ENCODE data around the gene BHLHE40.

Gene BHLHE40

GRCh38 chr3:4949659-4950058, 29.6 kb upstream of the BHLHE40 start:
- no peak overlapping the region for H3K4me3 ChIP-seq
- TF ChIP-seq, protein P1, sequence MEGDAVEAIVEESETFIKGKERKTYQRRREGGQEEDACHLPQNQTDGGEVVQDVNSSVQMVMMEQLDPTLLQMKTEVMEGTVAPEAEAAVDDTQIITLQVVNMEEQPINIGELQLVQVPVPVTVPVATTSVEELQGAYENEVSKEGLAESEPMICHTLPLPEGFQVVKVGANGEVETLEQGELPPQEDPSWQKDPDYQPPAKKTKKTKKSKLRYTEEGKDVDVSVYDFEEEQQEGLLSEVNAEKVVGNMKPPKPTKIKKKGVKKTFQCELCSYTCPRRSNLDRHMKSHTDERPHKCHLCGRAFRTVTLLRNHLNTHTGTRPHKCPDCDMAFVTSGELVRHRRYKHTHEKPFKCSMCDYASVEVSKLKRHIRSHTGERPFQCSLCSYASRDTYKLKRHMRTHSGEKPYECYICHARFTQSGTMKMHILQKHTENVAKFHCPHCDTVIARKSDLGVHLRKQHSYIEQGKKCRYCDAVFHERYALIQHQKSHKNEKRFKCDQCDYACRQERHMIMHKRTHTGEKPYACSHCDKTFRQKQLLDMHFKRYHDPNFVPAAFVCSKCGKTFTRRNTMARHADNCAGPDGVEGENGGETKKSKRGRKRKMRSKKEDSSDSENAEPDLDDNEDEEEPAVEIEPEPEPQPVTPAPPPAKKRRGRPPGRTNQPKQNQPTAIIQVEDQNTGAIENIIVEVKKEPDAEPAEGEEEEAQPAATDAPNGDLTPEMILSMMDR (IDR thresholded peaks at IDR 0.05), result no peak
- no peak for DNase-seq (ENCODE audit: low spot score)
- peak overlapping the region in 1 of 2 donors; percentile 31 for H3K27ac ChIP-seq

DNA sequence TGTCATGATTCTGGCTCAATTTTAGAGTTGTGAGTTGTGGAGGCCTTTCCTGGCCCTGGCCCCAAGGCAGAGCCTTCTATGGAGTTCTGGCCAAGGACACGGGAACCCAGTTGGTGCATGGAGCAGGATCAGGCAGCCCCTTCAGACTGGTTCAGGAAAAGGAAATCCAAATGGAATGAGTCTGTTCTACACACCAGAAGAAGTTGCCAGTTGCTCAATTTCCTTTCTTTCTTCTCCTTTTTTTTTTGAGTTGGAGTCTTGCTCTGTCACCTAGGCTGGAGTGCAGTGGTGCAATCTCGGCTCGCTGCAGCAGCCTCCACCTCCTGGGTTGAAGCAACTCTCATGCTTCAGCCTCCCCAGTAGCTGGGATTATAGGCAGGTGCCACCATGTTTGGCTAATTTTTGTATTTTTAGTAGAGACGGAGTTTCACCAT, 28.9 kb upstream of the BHLHE40 start:
- Histone ChIP-seq H3K27ac (peak overlapping the region in 1 of 2 donors; percentile 31), H3K4me3 (no peak overlapping the region)
- no peak for DNase-seq (ENCODE audit: low spot score)
- TF ChIP-seq, protein P1 (IDR thresholded peaks at IDR 0.05), result no peak

DNA sequence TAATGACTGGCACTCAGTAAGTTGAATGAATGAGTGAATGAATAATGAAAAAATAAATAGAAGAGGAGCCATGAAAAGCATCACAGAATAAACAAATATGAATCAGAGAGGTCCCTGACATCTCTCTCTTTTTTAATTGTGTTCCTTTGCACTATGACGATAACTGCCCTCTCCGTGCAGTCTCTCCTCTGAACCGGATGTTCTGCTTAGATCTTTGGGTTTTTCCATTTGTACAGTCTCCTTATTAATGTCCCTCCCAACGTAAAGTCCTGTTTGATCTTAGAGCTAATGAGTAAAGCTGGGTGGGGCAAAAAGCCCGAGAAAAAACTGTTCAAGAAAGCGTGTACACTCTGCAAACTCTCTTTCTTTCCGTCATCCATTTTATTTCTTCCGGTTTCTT, 28.3 kb upstream of the BHLHE40 start:
- TF ChIP-seq, protein P1 (IDR thresholded peaks at IDR 0.05), result no peak
- Histone ChIP-seq H3K27ac (no peak overlapping the region), H3K4me3 (no peak overlapping the region)
- no peak for DNase-seq (ENCODE audit: low spot score)

GRCh38 chr3:4953119-4953518, 26.1 kb upstream of the BHLHE40 start:
- H3K27ac ChIP-seq, result no peak overlapping the region
- TF ChIP-seq, protein P1 (IDR thresholded peaks at IDR 0.05), result no peak
- H3K4me3 ChIP-seq, result no peak overlapping the region
- DNase-seq (ENCODE audit: low spot score), result no peak

DNA sequence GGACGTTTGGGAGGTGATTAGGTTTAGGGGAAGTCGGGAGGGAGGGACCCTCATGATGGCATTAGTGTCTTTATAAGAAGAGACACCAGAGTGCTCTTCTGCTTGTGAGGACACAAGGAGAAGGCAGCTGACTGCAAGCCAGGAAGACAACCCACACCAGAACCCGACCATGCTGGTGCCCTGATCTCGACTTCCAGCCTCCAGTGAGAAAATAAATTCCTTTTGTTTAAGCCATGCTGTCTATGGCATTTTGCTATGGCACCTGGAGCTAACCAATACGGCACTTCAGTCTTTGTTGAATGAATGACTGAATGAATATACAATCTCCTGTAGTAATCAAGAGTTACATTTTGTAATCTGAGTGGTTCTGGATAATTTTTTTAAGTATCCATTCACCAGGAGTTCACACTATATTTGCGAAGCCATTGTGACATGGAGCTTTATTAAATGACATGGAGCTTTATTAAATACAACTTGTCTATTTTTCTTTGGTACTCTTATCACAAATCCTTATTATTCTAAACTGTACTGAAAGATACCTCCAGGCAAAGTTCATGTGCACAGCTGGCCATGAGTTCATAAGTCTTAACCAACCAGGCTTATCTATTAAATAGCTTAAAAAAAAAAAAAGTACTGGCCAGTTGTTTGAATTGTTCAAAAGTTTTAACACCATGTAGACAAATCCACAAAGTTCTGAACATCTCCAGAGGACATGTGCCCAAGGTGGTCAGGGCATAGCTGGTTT, 24.8 kb upstream of the BHLHE40 start:
- Histone ChIP-seq H3K27ac (no peak overlapping the region), H3K4me3 (no peak overlapping the region)
- TF ChIP-seq, protein P1 (IDR thresholded peaks at IDR 0.05), result no peak
- DNase-seq (ENCODE audit: low spot score), result no peak

DNA sequence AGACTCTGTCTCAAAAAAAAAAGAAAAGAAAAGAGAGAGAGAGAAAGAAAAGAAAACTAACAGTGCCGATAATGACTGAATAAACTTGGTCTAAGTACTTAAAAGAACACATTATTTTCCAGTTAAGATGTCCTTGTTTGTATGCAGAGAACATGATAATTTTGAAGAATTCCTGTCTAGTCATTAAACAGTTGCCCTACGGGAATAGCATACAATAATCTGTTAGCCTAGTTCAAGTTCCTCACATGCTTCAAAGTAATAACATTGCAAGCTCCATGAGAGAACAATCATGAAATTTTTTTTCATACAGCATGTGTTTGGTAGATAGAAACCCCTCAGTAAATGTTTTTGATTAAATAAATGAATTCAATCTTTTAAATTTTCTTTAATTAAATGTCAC, 23.1 kb upstream of the BHLHE40 start:
- Histone ChIP-seq H3K4me3 (no peak overlapping the region), H3K27ac (no peak overlapping the region)
- TF ChIP-seq, protein P1 (IDR thresholded peaks at IDR 0.05), result no peak
- no peak for DNase-seq (ENCODE audit: low spot score)

- H3K27ac ChIP-seq, result no peak overlapping the region
- H3K4me3 ChIP-seq, result no peak overlapping the region
- TF ChIP-seq, protein P1 (IDR thresholded peaks at IDR 0.05), result no peak
- DNase-seq (ENCODE audit: low spot score), result no peak
These were observed 22.5 kb upstream of the BHLHE40 start for GRCh38 chr3:4956738-4957137.

All from coronary artery (tissue), 2 donors.